LHCN-M2 (cell line): ENCODE data around the gene EFL1. TPM values are rescaled to one million over a fixed set of nuclear protein-coding genes. Genes with fewer than 3 reads are reported as not detected.
A peak's percentile ranks its signal among the peaks of the same experiment; 100 is the strongest.
"Not testable (repeated sequence)": the region's sequence is repeated elsewhere in the genome, so short reads cannot be mapped to it uniquely, and the experiment has no call there.

Experiments used
- DNase-seq: peaks from one replicate; pipeline ENCODE4 v3.0.0-alpha.2; 2012; ENCODE audit warnings: low read depth
- total RNA-seq: library from RNA; depleted of rRNA; stranded (reverse); fragments of >200 nt; gene quantifications from 2 replicates; pipeline ENCODE4 v1.2.3, GENCODE V29; 2014

EFL1 gene
- total RNA-seq, 1 experiment from 2014 or later = 19.6 TPM

GRCh38 chr15:82197733-82198594 is 64.6 kb downstream of the EFL1 start:
- peak; percentile 71 for DNase-seq

- peak; percentile 13 for DNase-seq
Observed at GRCh38 chr15:82196353-82196752, 66.2 kb downstream of the EFL1 start.

DNA sequence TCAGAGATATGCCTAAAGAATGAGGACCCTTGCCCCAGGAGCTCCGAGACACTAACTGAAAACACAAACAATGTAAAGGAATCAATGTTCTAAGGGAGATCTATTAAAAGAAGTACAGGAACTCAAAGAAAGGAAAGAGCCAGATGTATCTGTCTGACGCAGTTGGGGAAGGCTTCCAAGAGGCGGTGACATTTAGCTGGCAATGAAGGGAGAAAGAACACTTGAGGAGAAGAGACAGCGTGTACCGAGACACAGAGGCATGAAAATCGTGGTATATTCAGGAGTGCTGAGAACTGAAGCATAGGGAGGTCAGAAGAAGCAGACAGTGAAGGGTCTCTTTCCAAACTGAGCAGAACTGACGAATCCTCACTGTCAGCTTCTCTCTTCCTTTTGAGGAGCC is 66.7 kb downstream of the EFL1 start:
- not testable (repeated sequence) for DNase-seq

GRCh38 chr15:82194488-82194887 is 68.0 kb downstream of the EFL1 start:
- not testable (repeated sequence) for DNase-seq

GRCh38 chr15:82193435-82193834 is 69.1 kb downstream of the EFL1 start:
- not testable (repeated sequence) for DNase-seq

- peak; percentile 1 for DNase-seq
Observed at GRCh38 chr15:82192394-82192793, 70.1 kb downstream of the EFL1 start.

- no peak for DNase-seq
Observed at GRCh38 chr15:82186719-82187406, 75.7 kb downstream of the EFL1 start.

DNA sequence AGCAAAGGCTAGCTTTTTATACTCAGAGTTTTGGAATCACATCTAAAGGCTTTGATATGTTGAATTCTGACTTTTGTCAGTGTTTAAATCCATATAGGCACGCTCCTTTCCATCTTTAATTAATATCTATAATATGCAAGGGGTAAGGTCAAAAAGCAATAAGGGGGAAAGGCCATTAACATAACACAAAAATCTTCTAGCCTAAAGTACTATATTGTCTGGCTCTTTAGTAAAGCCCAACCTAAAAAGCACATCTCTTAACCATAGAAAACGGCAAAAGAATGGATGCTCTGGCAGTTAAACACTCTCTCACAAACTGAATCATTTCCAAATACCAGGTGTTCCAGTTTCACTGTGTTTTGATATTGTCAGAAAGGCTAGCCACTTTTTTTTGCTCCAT is 76.4 kb downstream of the EFL1 start:
- DNase-seq = no peak

DNA sequence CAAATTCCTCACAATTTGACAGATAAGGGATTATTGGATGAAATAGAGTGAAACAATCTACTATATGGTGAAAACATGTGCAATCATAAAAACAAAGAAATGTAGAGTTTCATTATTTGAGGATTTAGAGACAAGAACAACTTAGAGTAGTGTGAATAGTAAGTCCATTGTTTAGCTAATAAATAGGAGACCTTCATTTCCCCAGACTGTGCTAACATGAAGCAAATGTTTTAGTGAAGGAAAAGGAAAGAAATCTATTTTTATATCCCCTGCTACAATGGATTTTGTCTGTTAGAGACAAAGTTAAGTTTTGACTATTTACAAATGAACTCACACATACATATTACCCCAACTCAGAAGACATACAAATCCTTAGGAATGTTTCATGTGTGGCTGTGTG is 77.8 kb downstream of the EFL1 start:
- no peak for DNase-seq

GRCh38 chr15:82184355-82184754 is 78.2 kb downstream of the EFL1 start:
- DNase-seq = no peak

DNA sequence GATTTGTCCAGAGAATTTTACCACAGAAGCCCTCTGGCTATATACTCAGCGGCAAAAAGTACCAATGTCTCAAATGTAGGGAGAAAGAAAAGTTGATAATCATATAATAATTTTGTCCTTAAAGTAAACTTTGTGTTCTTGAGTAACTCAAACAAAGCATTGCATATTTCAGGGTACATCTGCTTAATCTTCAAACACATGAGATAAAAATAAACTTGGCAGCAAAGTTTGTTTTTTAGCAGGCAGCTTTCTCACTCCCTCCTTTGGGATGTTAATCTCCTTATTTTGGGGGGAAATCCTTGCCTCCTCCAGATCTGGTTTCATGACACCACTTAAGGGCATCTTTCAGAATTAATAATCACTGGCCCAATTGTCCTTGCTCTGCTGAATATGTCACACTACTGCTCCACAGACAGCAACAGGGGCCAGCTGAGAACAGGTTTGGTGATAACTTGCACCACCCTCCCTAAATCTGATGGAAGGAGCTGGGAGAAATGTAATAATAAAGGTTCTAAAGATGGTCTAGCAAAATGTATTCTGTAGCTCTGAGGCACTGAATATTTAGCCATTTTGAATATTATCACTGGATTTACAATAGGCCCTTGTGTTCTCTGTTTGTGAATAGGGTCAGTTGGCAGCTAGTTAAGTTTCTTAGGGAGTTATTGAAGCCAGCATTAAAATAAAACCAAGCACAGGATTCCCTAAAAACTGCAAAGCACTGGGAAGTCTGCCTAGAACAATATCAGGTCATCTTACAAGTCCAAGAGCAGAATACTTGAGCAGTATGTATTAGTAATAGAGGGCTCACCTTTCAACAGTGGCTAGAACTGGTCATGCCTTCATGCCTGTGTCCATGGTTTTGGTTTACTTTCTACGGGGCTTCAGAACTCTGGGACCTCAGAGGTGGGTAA is 79.2 kb downstream of the EFL1 start:
- DNase-seq = peak; percentile 82

- DNase-seq = no peak
Observed at GRCh38 chr15:82181371-82181770, 81.2 kb downstream of the EFL1 start.

DNA sequence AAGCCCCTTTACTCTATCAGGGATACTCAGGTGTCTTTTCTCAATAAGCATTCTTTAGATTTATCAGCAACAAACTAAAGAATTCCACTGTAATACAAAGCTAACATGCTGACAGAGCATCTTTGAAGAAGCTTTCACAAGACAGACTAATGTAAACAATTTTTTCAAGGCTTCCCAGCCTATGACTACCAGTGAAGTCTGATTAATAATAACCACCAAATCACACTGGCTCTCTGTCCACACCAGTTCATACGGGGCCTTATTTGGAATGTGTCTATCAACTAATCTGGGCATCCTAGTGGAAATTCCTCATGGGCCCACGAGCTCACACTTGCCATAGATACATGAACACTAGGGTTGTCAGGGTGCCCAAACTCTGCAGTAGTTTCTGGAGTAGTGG is 84.5 kb downstream of the EFL1 start:
- DNase-seq = peak; percentile 50

DNA sequence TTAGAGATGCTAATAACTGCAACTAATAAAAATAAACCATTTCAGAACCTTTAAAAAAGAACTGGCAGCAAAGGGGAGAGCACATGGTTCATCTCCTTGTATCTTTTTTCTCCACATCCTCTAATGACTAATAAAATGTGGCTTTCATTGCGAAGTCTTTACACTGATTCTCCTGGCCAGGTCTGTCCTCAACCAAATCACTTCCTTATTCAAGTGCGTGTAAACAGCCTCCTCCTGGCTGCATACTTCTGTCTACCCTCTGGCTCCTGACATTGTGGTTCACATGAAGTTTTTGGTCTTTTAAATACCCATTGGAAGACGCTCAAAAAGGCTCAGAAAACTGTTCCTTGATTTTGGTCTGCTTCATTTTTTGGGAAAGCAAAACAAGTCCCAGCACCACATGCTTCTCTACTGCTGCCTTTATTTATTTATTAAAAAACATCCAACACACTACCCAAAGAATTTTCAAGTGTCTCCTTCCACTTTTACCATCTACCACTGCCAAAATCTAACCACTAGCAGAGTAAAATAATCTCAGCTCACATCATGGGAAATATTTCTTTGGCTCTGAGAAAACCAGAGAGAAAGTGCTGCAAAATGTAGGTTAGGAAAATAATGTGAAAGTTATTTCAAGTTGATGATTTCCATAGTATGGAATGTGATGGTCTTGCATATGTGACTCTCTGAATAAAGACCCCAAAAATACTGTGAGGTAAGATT is 85.1 kb downstream of the EFL1 start:
- DNase-seq = peak; percentile 49

- peak; percentile 8 for DNase-seq
Observed at GRCh38 chr15:82176542-82176941, 86.0 kb downstream of the EFL1 start.

- no peak for DNase-seq
Observed at GRCh38 chr15:82174471-82175235, 87.9 kb downstream of the EFL1 start.

- no peak for DNase-seq
Observed at GRCh38 chr15:82173108-82173507, 89.4 kb downstream of the EFL1 start.

- DNase-seq = no peak
Observed at GRCh38 chr15:82172506-82172905, 90.0 kb downstream of the EFL1 start.

GRCh38 chr15:82168757-82169156 is 93.8 kb downstream of the EFL1 start:
- DNase-seq = no peak

DNA sequence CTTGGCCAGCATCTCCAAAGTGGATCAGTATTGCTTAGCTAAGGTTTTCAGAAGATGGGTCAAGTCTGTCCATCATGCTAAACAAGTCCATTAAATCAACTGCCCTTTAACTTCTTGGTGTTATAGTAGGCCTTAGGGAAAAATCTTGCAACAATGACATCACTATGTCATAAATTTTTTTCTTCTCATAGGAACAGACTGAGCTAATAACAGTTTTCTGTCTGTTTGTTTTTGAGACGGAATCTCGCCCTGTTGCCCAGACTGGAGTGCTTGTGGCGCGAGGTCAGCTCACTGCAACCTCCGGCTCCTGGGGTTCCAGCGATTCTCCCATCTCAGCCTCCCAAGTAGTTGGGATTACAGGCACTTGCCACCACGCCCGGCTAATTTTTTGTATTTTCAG is 94.2 kb downstream of the EFL1 start:
- no peak for DNase-seq
